Mesendoderm (in vitro differentiated cells): ENCODE results near the gene FXYD6.

Source experiments
- DNase-seq: peaks from one replicate; pipeline ENCODE4 v3.0.0; 2013
- H2AK5ac ChIP-seq: 2 replicates; pipeline ENCODE4 v1.6.1; 2013; ENCODE audit warnings: low read length, inconsistent platforms
- H2BK120ac ChIP-seq: 2 replicates; pipeline ENCODE4 v1.6.1; 2013; ENCODE audit warnings: low read depth, mild to moderate bottlenecking, low read length, moderate library complexity, mixed read lengths
- H2BK15ac ChIP-seq: replicated peaks from 2 replicates; pipeline ENCODE4 v1.6.1; 2013; ENCODE audit warnings: low read depth, mild to moderate bottlenecking, moderate library complexity
- H2BK5ac ChIP-seq: 2 replicates; pipeline ENCODE4 v1.6.1; 2013; ENCODE audit warnings: low read length, inconsistent platforms
- H3K18ac ChIP-seq: 2 replicates; pipeline ENCODE4 v1.6.1; 2013; ENCODE audit warnings: mild to moderate bottlenecking, low read length, mixed read lengths
- H3K23ac ChIP-seq: one replicate; pipeline ENCODE4 v1.6.1; 2013; ENCODE audit warnings: low read length
- H3K27ac ChIP-seq: 2 replicates; pipeline ENCODE4 v1.5.1; 2013; ENCODE audit warnings: low read depth, mild to moderate bottlenecking, inconsistent platforms, low read length, moderate library complexity
- H3K27me3 ChIP-seq: 2 replicates; pipeline ENCODE4 v1.6.1; 2013; ENCODE audit warnings: low read length, control low read depth, mild to moderate bottlenecking, inconsistent platforms; ENCODE audit not compliant: insufficient read depth, poor library complexity
- H3K36me3 ChIP-seq: 2 replicates; pipeline ENCODE4 v1.6.1; 2013; ENCODE audit warnings: low read length, inconsistent platforms; ENCODE audit not compliant: control insufficient read depth, insufficient read depth
- H3K4ac ChIP-seq: one replicate; pipeline ENCODE4 v1.6.1; 2013; ENCODE audit warnings: low read depth, mild to moderate bottlenecking, low read length, moderate library complexity
- H3K4me1 ChIP-seq: 2 replicates; pipeline ENCODE4 v1.6.1; 2013; ENCODE audit warnings: low read depth, low read length, inconsistent platforms; ENCODE audit not compliant: control insufficient read depth
- H3K4me2 ChIP-seq: 2 replicates; pipeline ENCODE4 v1.6.1; 2013; ENCODE audit warnings: low read length
- H3K4me3 ChIP-seq: 2 replicates; pipeline ENCODE4 v1.5.1; 2013; ENCODE audit warnings: mild to moderate bottlenecking, low read length
- H3K56ac ChIP-seq: one replicate; pipeline ENCODE4 v1.6.1; 2013; ENCODE audit warnings: low read length
- H3K79me1 ChIP-seq: 2 replicates; pipeline ENCODE4 v1.6.1; 2013; ENCODE audit warnings: low read length, inconsistent platforms
- H3K79me2 ChIP-seq: 2 replicates; pipeline ENCODE4 v1.6.1; 2013; ENCODE audit warnings: mild to moderate bottlenecking, low read length; ENCODE audit not compliant: control insufficient read depth, insufficient read depth
- H3K9ac ChIP-seq: 2 replicates; pipeline ENCODE4 v1.6.1; 2013; ENCODE audit warnings: low read length, inconsistent platforms
- H4K5ac ChIP-seq: one replicate; pipeline ENCODE4 v1.6.1; 2013; ENCODE audit warnings: low read length
- H4K8ac ChIP-seq: one replicate; pipeline ENCODE4 v1.6.1; 2013; ENCODE audit warnings: low read depth, mild to moderate bottlenecking, control low read depth, low read length, moderate library complexity
- WGBS: extraction: QIAGEN DNeasy Blood & Tissue Kit; methylation state at CpG from one replicate; pipeline ENCODE4 v1.1.7; 2013; ENCODE audit warnings: low lambda C conversion rate, missing lambda C conversion rate; ENCODE audit not compliant: insufficient coverage; ENCODE audit errors: extremely low coverage; 5-methylcytosine and 5-hydroxymethylcytosine counted together

Gene FXYD6

GRCh38 chr11:117817368-117818040 lies 59.0 kb downstream of the FXYD6 start:
- H4K5ac ChIP-seq = no peak overlapping the region
- no peak overlapping the region for H2AK5ac ChIP-seq
- no peak overlapping the region for H2BK15ac ChIP-seq
- no peak overlapping the region for H3K4me3 ChIP-seq
- no peaks in the 10 kb centered on the region for H3K79me1 ChIP-seq
- H3K23ac ChIP-seq = no peak overlapping the region
- peak overlapping the region; percentile 42 for H3K9ac ChIP-seq
- H3K4ac ChIP-seq = no peak overlapping the region
- H3K4me1 ChIP-seq = peaks cover 19% of the 10 kb centered on the region
- H4K8ac ChIP-seq = no peak overlapping the region
- H3K36me3 ChIP-seq = no peaks in the 10 kb centered on the region
- WGBS = no CpG with 5 or more reads among the region's 19 CpGs
- no peak overlapping the region for H2BK120ac ChIP-seq
- H3K18ac ChIP-seq = no peak overlapping the region
- no peak overlapping the region for H3K4me2 ChIP-seq
- DNase-seq = peak; percentile 92
- H3K79me2 ChIP-seq = no peaks in the 10 kb centered on the region
- H3K27me3 ChIP-seq = no peaks in the 10 kb centered on the region
- peak overlapping the region; percentile 77 for H3K56ac ChIP-seq
- H3K27ac ChIP-seq = peak overlapping the region; percentile 56
- H2BK5ac ChIP-seq = peak overlapping the region; percentile 10

GRCh38 chr11:117816846-117817367 lies 59.6 kb downstream of the FXYD6 start:
- Histone ChIP-seq H2AK5ac (no peak overlapping the region), H2BK5ac (peak overlapping the region; percentile 10), H4K8ac (peak overlapping the region; percentile 14), H3K27ac (peak overlapping the region; percentile 56), H3K36me3 (no peaks in the 10 kb centered on the region), H3K4ac (peak overlapping the region; percentile 26), H2BK15ac (no peak overlapping the region), H3K4me2 (no peak overlapping the region), H4K5ac (no peak overlapping the region), H3K79me2 (no peaks in the 10 kb centered on the region), H3K4me3 (no peak overlapping the region), H3K23ac (no peak overlapping the region), H3K4me1 (peaks cover 15% of the 10 kb centered on the region), H3K18ac (peak overlapping the region; percentile 14), H3K27me3 (no peaks in the 10 kb centered on the region), H2BK120ac (peak overlapping the region; percentile 56), H3K79me1 (no peaks in the 10 kb centered on the region), H3K56ac (peak overlapping the region; percentile 77), H3K9ac (no peak overlapping the region)
- no peak for DNase-seq
- no CpG with 5 or more reads among the region's 5 CpGs for WGBS

GRCh38 chr11:117816151-117816741 lies 60.2 kb downstream of the FXYD6 start:
- no peak overlapping the region for H3K4me2 ChIP-seq
- H3K18ac ChIP-seq = peak overlapping the region; percentile 14
- peak overlapping the region; percentile 56 for H2BK120ac ChIP-seq
- DNase-seq = peak; percentile 95
- H3K79me1 ChIP-seq = no peaks in the 10 kb centered on the region
- H4K5ac ChIP-seq = no peak overlapping the region
- H3K79me2 ChIP-seq = no peaks in the 10 kb centered on the region
- H3K56ac ChIP-seq = peak overlapping the region; percentile 77
- no peak overlapping the region for H3K23ac ChIP-seq
- H4K8ac ChIP-seq = no peak overlapping the region
- no peaks in the 10 kb centered on the region for H3K36me3 ChIP-seq
- peak overlapping the region; percentile 4 for H2BK5ac ChIP-seq
- H3K27me3 ChIP-seq = no peaks in the 10 kb centered on the region
- H3K9ac ChIP-seq = peak overlapping the region; percentile 37
- WGBS = no CpG with 5 or more reads among the region's 20 CpGs
- H3K4ac ChIP-seq = peak overlapping the region; percentile 46
- H3K4me3 ChIP-seq = no peak overlapping the region
- H3K4me1 ChIP-seq = peaks cover 15% of the 10 kb centered on the region
- peak overlapping the region; percentile 56 for H3K27ac ChIP-seq
- no peak overlapping the region for H2AK5ac ChIP-seq
- no peak overlapping the region for H2BK15ac ChIP-seq

GRCh38 chr11:117815262-117815803 lies 61.1 kb downstream of the FXYD6 start:
- H3K4ac ChIP-seq = no peak overlapping the region
- H4K8ac ChIP-seq = no peak overlapping the region
- no CpG with 5 or more reads among the region's 7 CpGs for WGBS
- DNase-seq = no peak
- peak overlapping the region; percentile 50 for H3K23ac ChIP-seq
- peak overlapping the region; percentile 32 for H2BK5ac ChIP-seq
- H3K79me1 ChIP-seq = no peaks in the 10 kb centered on the region
- H3K4me2 ChIP-seq = no peak overlapping the region
- H3K4me3 ChIP-seq = no peak overlapping the region
- H3K56ac ChIP-seq = peak overlapping the region; percentile 77
- no peaks in the 10 kb centered on the region for H3K27me3 ChIP-seq
- H4K5ac ChIP-seq = no peak overlapping the region
- H3K4me1 ChIP-seq = peaks cover 15% of the 10 kb centered on the region
- H3K9ac ChIP-seq = peak overlapping the region; percentile 24
- no peak overlapping the region for H2BK120ac ChIP-seq
- H3K27ac ChIP-seq = peak overlapping the region; percentile 56
- no peaks in the 10 kb centered on the region for H3K36me3 ChIP-seq
- H2AK5ac ChIP-seq = peak overlapping the region; percentile 62
- H3K18ac ChIP-seq = peak overlapping the region; percentile 12
- H3K79me2 ChIP-seq = no peaks in the 10 kb centered on the region
- H2BK15ac ChIP-seq = no peak overlapping the region

GRCh38 chr11:117814766-117815261 lies 61.6 kb downstream of the FXYD6 start:
- Histone ChIP-seq H3K27me3 (no peaks in the 10 kb centered on the region), H4K8ac (no peak overlapping the region), H3K56ac (peak overlapping the region; percentile 77), H3K4me3 (no peak overlapping the region), H3K18ac (peak overlapping the region; percentile 12), H2BK15ac (no peak overlapping the region), H3K4ac (peak overlapping the region; percentile 20), H2BK120ac (no peak overlapping the region), H3K23ac (no peak overlapping the region), H3K9ac (no peak overlapping the region), H3K79me1 (no peaks in the 10 kb centered on the region), H4K5ac (no peak overlapping the region), H3K79me2 (no peaks in the 10 kb centered on the region), H3K4me2 (no peak overlapping the region), H3K4me1 (peaks cover 15% of the 10 kb centered on the region), H3K36me3 (no peaks in the 10 kb centered on the region), H3K27ac (no peak overlapping the region), H2AK5ac (no peak overlapping the region), H2BK5ac (peak overlapping the region; percentile 41)
- no peak for DNase-seq
- no CpG with 5 or more reads among the region's 14 CpGs for WGBS
